Body of pancreas (tissue), 4 donors: ENCODE measurements around the gene ZPLD1.

ENCODE experiments used
- POLR2A ChIP-seq, 3 donors: fragments of 450-650 bp; IDR thresholded peaks; one replicate each; pipeline ENCODE4 v1.6.1; 2016; ENCODE audit warnings: antibody characterized with exemption in 3 of 3, mild to moderate bottlenecking in 2 of 3
- TF ChIP-seq, protein P1 (sequence below), 7 experiments: fragments of 450-650 bp in 4 of 7; fragments of 200-600 bp in 3 of 7; sonication (generic) in 3 of 7; IDR thresholded peaks; one replicate each; pipeline ENCODE4 v1.5.1; 2016 to 2019; ENCODE audit warnings: antibody characterized with exemption in 7 of 7

DNA sequence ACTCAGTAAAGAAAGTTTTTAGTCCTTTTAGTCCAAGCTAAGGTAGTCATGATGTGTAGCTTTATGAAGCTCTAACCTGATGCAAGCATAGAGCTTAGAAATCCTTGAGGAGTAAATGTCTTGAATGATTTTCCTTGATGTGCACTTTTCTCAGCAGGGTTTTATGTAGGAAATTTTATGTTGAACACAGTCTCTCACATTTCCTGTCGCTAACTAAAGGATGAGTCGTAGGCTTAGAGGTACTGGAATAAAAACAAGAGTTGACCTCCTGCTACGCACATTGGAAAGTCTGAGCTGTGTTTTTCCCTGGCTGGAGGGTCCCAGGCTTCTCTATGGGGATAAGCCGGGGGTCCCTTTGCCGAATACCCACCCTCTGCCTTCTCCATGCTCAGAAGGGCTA, 34.7 kb upstream of the ZPLD1 start:
- TF ChIP-seq, protein P1, sequence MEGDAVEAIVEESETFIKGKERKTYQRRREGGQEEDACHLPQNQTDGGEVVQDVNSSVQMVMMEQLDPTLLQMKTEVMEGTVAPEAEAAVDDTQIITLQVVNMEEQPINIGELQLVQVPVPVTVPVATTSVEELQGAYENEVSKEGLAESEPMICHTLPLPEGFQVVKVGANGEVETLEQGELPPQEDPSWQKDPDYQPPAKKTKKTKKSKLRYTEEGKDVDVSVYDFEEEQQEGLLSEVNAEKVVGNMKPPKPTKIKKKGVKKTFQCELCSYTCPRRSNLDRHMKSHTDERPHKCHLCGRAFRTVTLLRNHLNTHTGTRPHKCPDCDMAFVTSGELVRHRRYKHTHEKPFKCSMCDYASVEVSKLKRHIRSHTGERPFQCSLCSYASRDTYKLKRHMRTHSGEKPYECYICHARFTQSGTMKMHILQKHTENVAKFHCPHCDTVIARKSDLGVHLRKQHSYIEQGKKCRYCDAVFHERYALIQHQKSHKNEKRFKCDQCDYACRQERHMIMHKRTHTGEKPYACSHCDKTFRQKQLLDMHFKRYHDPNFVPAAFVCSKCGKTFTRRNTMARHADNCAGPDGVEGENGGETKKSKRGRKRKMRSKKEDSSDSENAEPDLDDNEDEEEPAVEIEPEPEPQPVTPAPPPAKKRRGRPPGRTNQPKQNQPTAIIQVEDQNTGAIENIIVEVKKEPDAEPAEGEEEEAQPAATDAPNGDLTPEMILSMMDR (IDR thresholded peaks at IDR 0.05), result no peak
- no peak for TF ChIP-seq POLR2A (IDR thresholded peaks at IDR 0.05)
